Activated CD4-positive, alpha-beta T cell treated with anti-CD3 and anti-CD28 coated beads, Interleukin-2, amount 10 ng/mL, durations not matched to agents 24 days and 14 days (primary cell): ENCODE measurements around the gene OPN1MW2. TPM values are rescaled to one million over a fixed set of nuclear protein-coding genes. Genes with fewer than 3 reads are reported as not detected.
A peak's percentile ranks its signal among the peaks of the same experiment; 100 is the strongest.
"Not testable (repeated sequence)": the region's sequence is repeated elsewhere in the genome, so short reads cannot be mapped to it uniquely, and the experiment has no call there.

ENCODE experiments used
- DNase-seq: peaks from one replicate; pipeline ENCODE4 v3.0.0; 2022
- H3K27ac Mint-ChIP-seq: one replicate; pipeline ENCODE4 v1.8.0; 2022; ENCODE audit warnings: mild to moderate bottlenecking, mixed read lengths
- H3K27me3 Mint-ChIP-seq: one replicate; pipeline ENCODE4 v1.8.0; 2022; ENCODE audit warnings: mixed read lengths
- H3K36me3 Mint-ChIP-seq: one replicate; pipeline ENCODE4 v1.8.0; 2022; ENCODE audit warnings: low read depth, mild to moderate bottlenecking, mixed read lengths
- H3K4me1 Mint-ChIP-seq: one replicate; pipeline ENCODE4 v1.8.0; 2021; ENCODE audit warnings: mixed read lengths
- H3K4me3 Mint-ChIP-seq: one replicate; pipeline ENCODE4 v1.8.0; 2022; ENCODE audit warnings: mild to moderate bottlenecking, moderate library complexity, mixed read lengths
- H3K9me3 Mint-ChIP-seq: one replicate; pipeline ENCODE4 v1.8.0; 2021; ENCODE audit warnings: mixed read lengths
- intact Hi-C: fragments of 100-400 bp; cut with micrococcal nuclease; formaldehyde crosslinking; loops from one replicate; pipeline ENCODE4 v1.15.1; 2023
- total RNA-seq: library from RNA; stranded (reverse); gene quantifications from 2 replicates; pipeline ENCODE4 v1.2.3, GENCODE V29; 2022

OPN1MW2 gene
- total RNA-seq, 1 donor from 2014 or later: not detected

DNA sequence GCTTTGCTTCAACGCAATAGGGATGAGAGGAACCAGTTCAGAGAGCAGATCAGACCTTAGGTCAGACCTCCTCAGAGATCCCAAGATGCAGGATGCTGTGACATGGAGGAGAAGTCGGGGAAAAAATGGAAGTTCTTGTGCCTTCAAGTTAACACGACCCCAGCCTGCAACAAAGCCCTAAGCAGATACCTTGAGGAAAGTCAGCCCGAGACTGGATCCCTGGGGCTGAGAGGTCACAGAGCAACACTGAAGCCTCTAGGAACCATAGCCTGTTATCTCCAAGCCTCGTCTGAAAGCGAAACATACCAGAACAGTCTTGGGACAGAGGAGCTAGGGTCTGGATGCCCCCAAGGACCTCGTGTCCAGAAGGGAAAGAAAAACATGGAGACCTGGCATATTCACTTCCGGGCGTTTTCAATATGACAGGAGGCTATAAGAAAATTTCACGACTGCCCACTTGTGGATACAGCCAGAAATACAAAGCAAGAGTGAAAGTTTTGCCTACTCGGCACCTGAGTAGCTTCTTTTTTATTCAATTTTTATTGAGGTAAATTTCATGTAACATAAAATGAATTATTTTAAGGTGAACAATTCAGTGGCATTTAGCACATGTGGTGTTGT lies 19.5 kb downstream of the OPN1MW2 start:
- H3K9me3 Mint-ChIP-seq, H3K27me3 Mint-ChIP-seq: not testable (repeated sequence)
- DNase-seq: peak; percentile 5

DNA sequence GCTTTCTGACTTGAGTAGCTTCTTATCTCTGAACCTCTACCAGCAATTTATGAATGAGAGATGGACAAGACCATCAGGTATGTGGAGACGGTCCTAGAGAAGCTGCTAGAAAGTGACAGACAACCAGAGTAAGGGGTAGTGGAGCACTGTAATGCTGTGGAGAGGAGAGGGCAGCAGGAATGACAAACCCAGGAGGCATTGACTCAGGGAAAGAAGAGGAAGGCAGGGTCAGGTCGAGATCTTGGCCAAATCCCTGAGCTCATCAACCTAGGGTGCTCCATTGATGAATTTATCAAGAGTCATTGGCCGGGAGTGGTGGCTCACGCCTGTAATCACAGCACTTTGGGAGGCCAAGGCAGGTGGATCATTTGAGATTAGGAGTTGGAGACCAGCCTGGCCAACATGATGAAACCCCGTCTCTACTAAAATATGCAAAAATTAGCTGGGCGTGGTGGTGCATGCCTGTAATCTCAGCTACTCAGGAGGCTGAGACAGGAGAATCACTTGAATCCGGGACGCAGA lies 20.5 kb downstream of the OPN1MW2 start:
- DNase-seq: peak; percentile 12
- H3K36me3 Mint-ChIP-seq, H3K27ac Mint-ChIP-seq, H3K4me1 Mint-ChIP-seq, H3K4me3 Mint-ChIP-seq, intact Hi-C loops, H3K9me3 Mint-ChIP-seq, H3K27me3 Mint-ChIP-seq: not testable (repeated sequence)

More for the DNA sequence above, 19.5 kb downstream of the OPN1MW2 start:
- H3K27ac Mint-ChIP-seq, intact Hi-C loops, H3K4me3 Mint-ChIP-seq, H3K36me3 Mint-ChIP-seq, H3K4me1 Mint-ChIP-seq: not testable (repeated sequence)

DNA sequence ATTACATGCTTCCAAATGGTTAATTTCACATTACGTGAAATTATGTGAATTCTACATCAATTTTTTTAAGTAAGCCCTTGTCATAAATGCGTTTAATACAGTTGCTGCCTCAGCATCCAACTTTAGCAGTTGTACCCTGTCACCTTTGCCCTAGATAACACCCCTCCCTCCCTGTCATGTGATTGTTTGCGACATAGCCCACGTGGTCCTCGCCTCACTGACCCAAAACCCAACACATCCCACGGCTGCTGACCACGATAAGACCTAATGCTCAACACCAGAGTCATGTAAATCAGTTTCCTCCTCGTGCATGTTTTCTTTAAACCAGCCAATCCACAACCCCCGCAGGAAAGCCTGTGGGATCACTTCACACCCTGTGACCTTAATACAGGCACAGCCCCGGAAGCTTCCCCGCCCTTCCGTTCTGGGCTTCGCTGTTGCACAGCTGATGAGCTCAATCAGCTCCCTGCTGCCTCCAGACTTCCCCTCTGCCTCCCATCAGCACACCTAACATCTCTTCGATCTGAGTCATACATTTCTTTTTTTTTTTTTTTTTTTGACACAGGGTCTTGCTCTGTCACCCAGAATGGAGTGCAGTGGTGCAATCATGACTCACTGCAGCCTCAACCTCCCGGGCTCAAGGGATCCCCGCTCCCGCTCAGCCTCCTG lies 28.0 kb downstream of the OPN1MW2 start:
- peak; percentile 50 for DNase-seq
- H3K9me3 Mint-ChIP-seq, H3K4me1 Mint-ChIP-seq, H3K4me3 Mint-ChIP-seq, H3K27me3 Mint-ChIP-seq, intact Hi-C loops, H3K36me3 Mint-ChIP-seq: not testable (repeated sequence)
- H3K27ac Mint-ChIP-seq: peak overlapping the region; percentile 45

DNA sequence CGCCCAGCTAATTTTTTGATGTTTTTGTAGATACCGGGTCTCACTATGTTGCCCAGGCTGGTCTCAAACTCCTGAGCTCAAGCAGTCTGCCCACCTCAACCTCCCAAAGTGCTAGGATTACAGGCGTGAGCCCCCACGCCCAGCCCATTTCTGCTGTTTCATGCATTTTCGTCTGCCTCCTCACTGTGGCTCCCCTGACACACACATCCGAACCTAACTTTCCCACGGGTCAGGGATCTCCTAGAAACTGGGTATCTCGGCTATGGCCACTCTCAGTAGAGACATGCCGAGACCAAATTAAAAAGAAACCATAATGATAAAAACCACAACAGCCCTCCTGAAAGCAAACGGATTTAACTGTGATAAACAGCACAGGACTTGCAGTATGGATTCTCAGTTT lies 28.5 kb downstream of the OPN1MW2 start:
- H3K36me3 Mint-ChIP-seq, H3K27me3 Mint-ChIP-seq, H3K4me3 Mint-ChIP-seq, DNase-seq, H3K4me1 Mint-ChIP-seq, H3K27ac Mint-ChIP-seq, intact Hi-C loops, H3K9me3 Mint-ChIP-seq: not testable (repeated sequence)

DNA sequence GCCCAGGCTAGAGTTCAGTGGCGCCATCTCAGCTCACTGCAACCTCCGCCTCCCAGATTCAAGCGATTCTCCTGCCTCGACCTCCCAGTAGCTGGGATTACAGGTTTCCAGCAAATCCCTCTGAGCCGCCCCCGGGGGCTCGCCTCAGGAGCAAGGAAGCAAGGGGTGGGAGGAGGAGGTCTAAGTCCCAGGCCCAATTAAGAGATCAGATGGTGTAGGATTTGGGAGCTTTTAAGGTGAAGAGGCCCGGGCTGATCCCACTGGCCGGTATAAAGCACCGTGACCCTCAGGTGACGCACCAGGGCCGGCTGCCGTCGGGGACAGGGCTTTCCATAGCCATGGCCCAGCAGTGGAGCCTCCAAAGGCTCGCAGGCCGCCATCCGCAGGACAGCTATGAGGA lies 37.7 kb downstream of the OPN1MW2 start, which contains the start of gene OPN1MW3:
OPN1MW3 (plus strand) TSS at position 301 of the 400 bp plus-strand sequence; CDS start at position 339, 38 bp downstream.
- H3K27ac Mint-ChIP-seq, H3K4me1 Mint-ChIP-seq, intact Hi-C loops, H3K9me3 Mint-ChIP-seq, H3K27me3 Mint-ChIP-seq, DNase-seq, H3K36me3 Mint-ChIP-seq, H3K4me3 Mint-ChIP-seq: not testable (repeated sequence)

DNA sequence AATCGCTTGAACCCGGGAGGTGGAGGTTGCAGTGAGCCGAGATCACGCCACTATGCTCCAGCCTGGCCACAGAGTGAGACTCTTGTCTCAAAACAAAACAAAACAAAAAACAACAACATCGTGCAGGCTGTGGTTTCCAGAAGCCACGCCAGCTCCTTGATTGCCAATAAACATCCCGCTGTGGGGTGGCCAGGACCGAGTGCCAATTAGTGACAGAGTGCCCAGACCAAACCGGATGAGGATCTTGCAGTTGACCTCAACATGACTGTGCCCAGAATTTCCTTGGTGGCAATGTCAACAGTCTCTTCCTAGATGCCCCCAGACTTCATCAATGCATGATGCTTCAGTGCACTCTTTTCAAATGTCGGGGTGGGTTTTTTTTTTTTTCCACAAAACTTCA lies 39.2 kb downstream of the OPN1MW2 start:
- DNase-seq, H3K4me1 Mint-ChIP-seq, H3K4me3 Mint-ChIP-seq, H3K27ac Mint-ChIP-seq, intact Hi-C loops, H3K27me3 Mint-ChIP-seq, H3K36me3 Mint-ChIP-seq, H3K9me3 Mint-ChIP-seq: not testable (repeated sequence)

DNA sequence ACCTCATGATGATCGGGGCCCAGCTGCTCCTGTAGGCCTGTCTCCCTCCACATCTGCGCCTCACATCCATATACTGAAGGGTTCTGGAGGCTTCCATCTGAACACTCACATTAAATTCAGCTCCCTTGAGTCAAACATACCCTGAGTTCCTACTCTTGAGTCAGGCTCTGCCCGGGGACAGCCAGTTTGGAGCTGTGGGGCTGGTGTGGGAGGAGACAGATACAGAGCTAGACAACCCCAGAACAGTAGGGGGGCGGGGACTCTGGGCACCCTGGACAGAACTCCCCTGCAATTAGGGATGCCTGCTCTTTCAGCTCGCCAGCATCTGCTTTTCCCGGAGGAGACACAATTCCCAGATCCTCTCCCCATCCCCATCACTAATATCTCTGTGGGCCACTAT lies 43.5 kb downstream of the OPN1MW2 start:
- H3K27ac Mint-ChIP-seq, H3K27me3 Mint-ChIP-seq, H3K36me3 Mint-ChIP-seq, H3K4me1 Mint-ChIP-seq, H3K9me3 Mint-ChIP-seq, intact Hi-C loops, DNase-seq, H3K4me3 Mint-ChIP-seq: not testable (repeated sequence)

DNA sequence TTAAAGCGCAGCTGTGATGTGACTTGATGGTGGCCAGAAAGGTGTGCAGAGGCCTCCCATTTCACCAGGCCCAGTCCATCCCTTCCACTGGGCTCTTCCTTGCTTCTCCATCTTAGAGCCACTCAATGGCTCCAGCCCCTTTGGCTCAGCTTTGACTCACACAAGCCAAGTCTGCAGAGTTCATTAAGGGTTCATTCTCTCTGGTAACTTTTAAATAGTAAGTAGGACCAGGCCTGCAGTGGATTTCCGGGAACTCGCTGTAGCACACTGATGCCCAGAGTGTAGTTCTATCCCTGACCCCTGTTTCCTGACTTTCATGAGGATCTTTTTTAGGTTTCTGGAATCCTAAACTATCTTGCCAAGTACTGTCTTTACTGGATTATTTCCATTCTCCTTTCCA lies 49.7 kb downstream of the OPN1MW2 start:
- intact Hi-C loops, H3K4me1 Mint-ChIP-seq, H3K9me3 Mint-ChIP-seq, DNase-seq, H3K36me3 Mint-ChIP-seq, H3K4me3 Mint-ChIP-seq, H3K27ac Mint-ChIP-seq, H3K27me3 Mint-ChIP-seq: not testable (repeated sequence)

Other genes with a start within 250 kb of the OPN1MW2 start
- 107 and 109 TPM in 2 replicates for gene HCFC1, start 247.9 kb upstream of the OPN1MW2 start, total RNA-seq
- gene TMEM187, start 247.0 kb upstream of the OPN1MW2 start, total RNA-seq: 2.4 and 3.8 TPM in 2 replicates
- 177 and 192 TPM in 2 replicates for gene IRAK1, start 199.9 kb upstream of the OPN1MW2 start, total RNA-seq
- gene MECP2, start 122.0 kb upstream of the OPN1MW2 start, total RNA-seq: 55.1 and 58.8 TPM in 2 replicates
- not detected in 2 replicates for gene OPN1LW, start 75.5 kb upstream of the OPN1MW2 start, total RNA-seq
- not detected in 2 replicates for gene OPN1MW, start 37.2 kb upstream of the OPN1MW2 start, total RNA-seq
- gene OPN1MW3, start 37.8 kb downstream of the OPN1MW2 start, total RNA-seq: not detected in 2 replicates
- gene TEX28, start 75.4 kb downstream of the OPN1MW2 start, total RNA-seq: not detected in 2 replicates
- gene TKTL1, start 76.0 kb downstream of the OPN1MW2 start, total RNA-seq: not detected in 2 replicates
- 824 and 840 TPM in 2 replicates for gene FLNA, start 154.9 kb downstream of the OPN1MW2 start, total RNA-seq
- gene EMD, start 159.5 kb downstream of the OPN1MW2 start, total RNA-seq: 91.7 and 92.8 TPM in 2 replicates
- gene RPL10, start 178.6 kb downstream of the OPN1MW2 start, total RNA-seq: 2,338 and 2,364 TPM in 2 replicates
- 13.5 and 13.8 TPM in 2 replicates for gene DNASE1L1, start 189.5 kb downstream of the OPN1MW2 start, total RNA-seq
- gene TAFAZZIN, start 191.8 kb downstream of the OPN1MW2 start, total RNA-seq: 65.5 and 66.0 TPM in 2 replicates
- gene ATP6AP1, start 208.9 kb downstream of the OPN1MW2 start, total RNA-seq: 43.5 and 43.6 TPM in 2 replicates
- gene GDI1, start 217.4 kb downstream of the OPN1MW2 start, total RNA-seq: 118 and 120 TPM in 2 replicates
- gene FAM50A, start 224.4 kb downstream of the OPN1MW2 start, total RNA-seq: 85.4 and 85.9 TPM in 2 replicates
- gene PLXNA3, start 238.5 kb downstream of the OPN1MW2 start, total RNA-seq: 48.3 and 55.9 TPM in 2 replicates